Brain microvascular endothelial cell (primary cell): ENCODE measurements around the gene HOXC12.

Experiments
- DNase-seq: peaks from one replicate; pipeline ENCODE4 v3.0.0-alpha.2; 2020
- H3K27ac ChIP-seq: fragments of 250-450 bp; sonication (Bioruptor Pico); 2 replicates; pipeline ENCODE4 v1.5.1; 2020; ENCODE audit warnings: mild to moderate bottlenecking, moderate library complexity
- H3K27me3 ChIP-seq: fragments of 250-450 bp; sonication (Bioruptor Pico); replicated peaks from 2 replicates; pipeline ENCODE4 v1.5.1; 2020; ENCODE audit warnings: mild to moderate bottlenecking
- H3K36me3 ChIP-seq: fragments of 250-450 bp; sonication (Bioruptor Pico); replicated peaks from 2 replicates; pipeline ENCODE4 v1.5.1; 2020; ENCODE audit warnings: mild to moderate bottlenecking
- H3K4me3 ChIP-seq: 2 replicates; pipeline ENCODE4 v1.5.1; 2011; ENCODE audit warnings: low read depth, mild to moderate bottlenecking, control low read depth, low read length, moderate library complexity
- in situ Hi-C: cut with HindIII; loops from 2 replicates; pipeline ENCODE4 v1.10.0; 2017; ENCODE audit warnings: low sequenced_read_pairs, low pct_ligation_motif_present
- TF ChIP-seq, protein P1 (sequence below): IDR thresholded peaks from 2 replicates; pipeline ENCODE4 v1.5.1; 2011; ENCODE audit warnings: low read depth, mild to moderate bottlenecking, moderate library complexity, low read length, control low read depth, inconsistent platforms; ENCODE audit errors: missing control alignments

HOXC12 gene

DNA sequence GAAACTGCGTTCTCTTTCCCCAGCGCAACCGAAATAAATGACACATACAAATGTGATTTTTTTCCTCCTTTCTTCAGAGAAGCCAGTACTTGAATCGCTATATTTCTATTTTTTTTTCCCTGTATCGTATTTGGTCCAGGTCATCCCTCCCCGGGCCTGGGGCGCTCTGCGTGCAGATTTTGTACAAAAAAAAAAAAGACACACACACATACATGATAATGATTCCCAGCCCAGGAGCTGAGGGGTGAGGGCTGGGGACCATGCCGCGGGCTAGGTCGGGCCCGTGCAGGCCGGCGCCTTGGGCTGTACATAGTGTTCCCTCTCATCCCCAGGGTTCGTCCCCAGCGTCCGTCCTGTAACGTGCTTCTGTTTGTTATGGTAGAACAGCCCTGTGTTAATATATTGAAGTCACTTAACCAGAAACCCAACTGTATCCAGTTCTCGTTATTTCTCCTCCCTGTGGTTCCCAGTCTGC is 48.2 kb downstream of the HOXC12 start:
- in situ Hi-C loops = loop anchor here (25.0 kb wide), 1 partner anchor 209 kb away; no protein-coding TSS in a partner anchor
- Histone ChIP-seq H3K36me3 (no peaks in the 10 kb centered on the region), H3K4me3 (no peak overlapping the region), H3K27ac (no peak overlapping the region), H3K27me3 (peaks cover 94% of the 10 kb centered on the region)
- TF ChIP-seq, protein P1, sequence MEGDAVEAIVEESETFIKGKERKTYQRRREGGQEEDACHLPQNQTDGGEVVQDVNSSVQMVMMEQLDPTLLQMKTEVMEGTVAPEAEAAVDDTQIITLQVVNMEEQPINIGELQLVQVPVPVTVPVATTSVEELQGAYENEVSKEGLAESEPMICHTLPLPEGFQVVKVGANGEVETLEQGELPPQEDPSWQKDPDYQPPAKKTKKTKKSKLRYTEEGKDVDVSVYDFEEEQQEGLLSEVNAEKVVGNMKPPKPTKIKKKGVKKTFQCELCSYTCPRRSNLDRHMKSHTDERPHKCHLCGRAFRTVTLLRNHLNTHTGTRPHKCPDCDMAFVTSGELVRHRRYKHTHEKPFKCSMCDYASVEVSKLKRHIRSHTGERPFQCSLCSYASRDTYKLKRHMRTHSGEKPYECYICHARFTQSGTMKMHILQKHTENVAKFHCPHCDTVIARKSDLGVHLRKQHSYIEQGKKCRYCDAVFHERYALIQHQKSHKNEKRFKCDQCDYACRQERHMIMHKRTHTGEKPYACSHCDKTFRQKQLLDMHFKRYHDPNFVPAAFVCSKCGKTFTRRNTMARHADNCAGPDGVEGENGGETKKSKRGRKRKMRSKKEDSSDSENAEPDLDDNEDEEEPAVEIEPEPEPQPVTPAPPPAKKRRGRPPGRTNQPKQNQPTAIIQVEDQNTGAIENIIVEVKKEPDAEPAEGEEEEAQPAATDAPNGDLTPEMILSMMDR = no peak
- DNase-seq = no peak

DNA sequence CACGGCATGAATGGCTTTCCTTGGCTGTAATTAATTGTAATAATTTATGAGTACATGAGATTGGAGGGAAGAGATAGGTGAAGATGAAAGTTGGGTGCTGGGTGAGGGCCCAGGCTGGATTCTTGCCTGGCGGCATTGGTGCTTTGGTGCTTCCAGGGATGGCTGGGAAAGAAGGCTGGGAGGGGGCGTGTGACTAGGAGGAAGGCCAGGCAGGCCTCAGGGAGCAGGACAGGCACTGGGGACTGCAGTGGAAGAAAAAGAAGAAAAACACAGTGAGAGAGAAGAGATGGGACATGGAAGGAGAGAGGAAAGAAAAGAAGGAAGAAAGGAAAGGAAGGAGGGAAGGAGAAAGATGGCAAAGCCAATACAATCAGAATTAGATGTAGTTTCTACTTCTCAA is 48.9 kb downstream of the HOXC12 start:
- TF ChIP-seq, protein P1 = no peak
- Histone ChIP-seq H3K4me3 (no peak overlapping the region), H3K27me3 (peaks cover 93% of the 10 kb centered on the region), H3K27ac (no peak overlapping the region), H3K36me3 (no peaks in the 10 kb centered on the region)
- no peak for DNase-seq
- in situ Hi-C loops = loop anchor here (25.0 kb wide), 1 partner anchor 209 kb away; no protein-coding TSS in a partner anchor

DNA sequence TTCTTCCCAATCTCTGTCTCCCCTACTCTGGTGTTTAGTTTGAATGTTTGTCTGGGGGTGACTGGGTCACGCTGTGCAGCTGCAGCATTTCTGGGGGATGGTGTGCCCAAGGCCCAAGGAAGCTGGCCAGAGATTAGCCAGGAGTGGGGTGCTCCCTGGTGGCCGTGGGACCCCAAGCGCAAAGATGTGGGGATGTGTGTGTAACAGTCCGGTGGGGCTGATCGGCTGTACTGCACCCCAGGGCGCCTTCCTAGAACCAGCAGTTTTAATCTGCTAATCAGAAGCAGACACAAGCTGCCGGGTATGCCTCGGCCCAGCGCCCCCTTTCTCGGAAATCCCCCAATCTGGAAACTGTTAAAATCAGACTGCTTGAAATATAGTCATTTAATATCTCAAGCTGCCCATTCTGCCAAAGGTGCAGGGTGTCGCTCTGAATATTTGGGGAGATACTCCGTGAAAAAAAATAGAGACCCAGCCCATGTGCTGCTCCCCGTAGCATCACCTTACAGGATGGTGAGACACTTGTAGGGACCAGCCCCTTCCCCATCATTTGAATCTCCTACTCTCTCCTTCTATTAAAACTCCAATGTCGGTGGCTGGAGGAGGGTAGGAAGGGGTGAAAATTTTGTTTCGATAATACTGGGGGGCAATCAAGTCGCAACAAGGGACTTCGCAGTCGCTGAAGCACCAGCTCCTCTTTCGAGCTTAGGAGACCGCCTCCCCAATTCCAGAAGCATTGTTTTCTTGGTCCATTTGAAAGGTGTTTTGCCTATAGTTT is 49.5 kb downstream of the HOXC12 start:
- no peak overlapping the region for H3K4me3 ChIP-seq
- peaks cover 91% of the 10 kb centered on the region for H3K27me3 ChIP-seq
- no peak overlapping the region for H3K27ac ChIP-seq
- no peaks in the 10 kb centered on the region for H3K36me3 ChIP-seq
- in situ Hi-C loops = loop anchor here (25.0 kb wide), 1 partner anchor 208 kb away; no protein-coding TSS in a partner anchor
- TF ChIP-seq, protein P1 = peak; percentile 7
- no peak for DNase-seq

DNA sequence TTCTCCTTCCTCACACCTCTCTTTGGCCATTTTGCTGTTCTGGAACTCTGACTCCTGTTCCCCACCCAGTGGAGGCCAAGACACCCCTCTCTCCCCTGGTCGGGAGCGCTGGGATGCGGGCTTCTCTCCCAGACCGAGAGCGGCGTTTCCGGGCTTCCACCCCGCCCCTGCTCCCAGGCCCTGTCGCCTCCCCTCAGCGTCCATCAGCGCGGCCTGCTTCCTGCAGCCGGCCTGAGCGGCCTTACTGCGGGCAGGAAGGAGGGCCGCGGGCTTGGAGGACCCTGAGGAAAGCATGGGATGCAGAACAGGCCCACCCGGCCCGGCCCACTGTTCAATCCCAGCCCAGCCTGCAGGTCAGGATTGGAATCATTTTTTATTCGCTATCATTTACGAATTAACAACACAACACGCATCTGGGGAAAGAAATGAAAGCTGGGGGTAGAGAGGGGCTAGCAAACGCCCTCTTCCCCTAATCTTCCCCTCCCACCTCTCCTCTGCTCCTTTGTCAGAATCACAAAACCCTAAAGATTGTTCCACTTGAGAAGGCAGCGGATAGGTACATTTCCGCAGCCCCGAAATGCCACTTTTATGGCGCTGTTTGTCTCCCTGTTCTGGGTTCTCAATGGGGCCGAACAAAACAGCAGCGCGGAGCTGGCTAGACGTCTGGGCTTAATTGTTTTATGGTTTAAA is 50.3 kb downstream of the HOXC12 start:
- no peak overlapping the region for H3K4me3 ChIP-seq
- peaks cover 92% of the 10 kb centered on the region for H3K27me3 ChIP-seq
- in situ Hi-C loops = loop anchor here (25.0 kb wide), 1 partner anchor 207 kb away; no protein-coding TSS in a partner anchor
- no peaks in the 10 kb centered on the region for H3K36me3 ChIP-seq
- no peak overlapping the region for H3K27ac ChIP-seq
- TF ChIP-seq, protein P1 = no peak
- no peak for DNase-seq

DNA sequence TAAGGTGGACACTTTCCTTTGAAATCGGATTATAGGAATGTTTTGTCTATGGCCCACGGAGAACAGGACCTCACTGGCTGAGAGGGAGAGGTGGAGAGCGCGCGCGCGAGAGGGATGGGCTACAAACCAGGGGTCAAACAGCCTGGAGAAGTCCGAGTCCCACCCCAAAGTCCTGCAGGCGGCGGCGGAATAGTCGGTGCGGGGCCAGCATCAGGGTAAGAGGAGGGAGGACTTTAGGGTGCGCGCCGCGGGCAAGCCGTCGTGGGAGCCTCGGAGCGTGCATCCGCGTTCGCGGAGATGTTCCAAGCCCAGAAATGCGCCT is 50.8 kb downstream of the HOXC12 start:
- in situ Hi-C loops = loop anchor here (25.0 kb wide), 1 partner anchor 207 kb away; no protein-coding TSS in a partner anchor
- Histone ChIP-seq H3K27ac (no peak overlapping the region), H3K4me3 (no peak overlapping the region), H3K36me3 (no peaks in the 10 kb centered on the region), H3K27me3 (peaks cover 92% of the 10 kb centered on the region)
- no peak for DNase-seq
- TF ChIP-seq, protein P1 = no peak
